Hypothalamus (tissue), 51 donors: Measurements from ENCODE around the gene SNX33.

Experiments
- DNase-seq, 51 donors: peaks; one replicate each; lab custom pipeline; 2025; lab: John Stamatoyannopoulos, UW

SNX33 gene

GRCh38 chr15:75640483-75641178, 7.1 kb upstream of the SNX33 start:
- peak in 5 of 51 donors; percentile 42 to 71 (median 54) for DNase-seq

- DNase-seq: no peak
These were observed 6.6 kb upstream of the SNX33 start for GRCh38 chr15:75641179-75641503.

DNA sequence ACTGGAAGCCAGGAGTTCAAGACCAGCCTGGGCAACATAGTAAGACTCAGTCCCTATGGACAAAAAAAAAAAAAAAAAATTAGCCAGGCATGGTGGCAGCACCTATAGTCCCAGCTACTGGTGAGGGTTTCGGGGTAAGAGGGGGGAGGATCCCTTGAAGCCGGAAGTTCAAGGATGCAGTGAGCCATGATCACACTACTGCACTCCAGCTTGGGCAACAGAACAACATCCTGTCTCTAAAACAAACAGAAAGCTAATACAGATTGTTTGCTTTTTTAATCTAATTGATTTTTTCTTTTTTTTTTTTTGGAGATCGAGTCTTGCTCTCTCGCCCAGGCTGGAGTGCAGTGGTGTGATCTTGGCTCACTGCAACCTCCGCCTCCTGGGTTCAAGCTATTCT, 6.1 kb upstream of the SNX33 start:
- no peak for DNase-seq

- DNase-seq: no peak
These were observed 3.3 kb upstream of the SNX33 start for GRCh38 chr15:75644376-75644775.

GRCh38 chr15:75646112-75646943, 1.4 kb upstream of the SNX33 start:
- DNase-seq: no peak

- DNase-seq: peak in 7 of 51 donors; percentile 36 to 56 (median 51)
These were observed 758 bp upstream of the SNX33 start for GRCh38 chr15:75646944-75647364.

GRCh38 chr15:75648156-75649000, 666 bp downstream of the SNX33 start:
- DNase-seq: peak in 30 of 51 donors; percentile 25 to 74 (median 48)

DNA sequence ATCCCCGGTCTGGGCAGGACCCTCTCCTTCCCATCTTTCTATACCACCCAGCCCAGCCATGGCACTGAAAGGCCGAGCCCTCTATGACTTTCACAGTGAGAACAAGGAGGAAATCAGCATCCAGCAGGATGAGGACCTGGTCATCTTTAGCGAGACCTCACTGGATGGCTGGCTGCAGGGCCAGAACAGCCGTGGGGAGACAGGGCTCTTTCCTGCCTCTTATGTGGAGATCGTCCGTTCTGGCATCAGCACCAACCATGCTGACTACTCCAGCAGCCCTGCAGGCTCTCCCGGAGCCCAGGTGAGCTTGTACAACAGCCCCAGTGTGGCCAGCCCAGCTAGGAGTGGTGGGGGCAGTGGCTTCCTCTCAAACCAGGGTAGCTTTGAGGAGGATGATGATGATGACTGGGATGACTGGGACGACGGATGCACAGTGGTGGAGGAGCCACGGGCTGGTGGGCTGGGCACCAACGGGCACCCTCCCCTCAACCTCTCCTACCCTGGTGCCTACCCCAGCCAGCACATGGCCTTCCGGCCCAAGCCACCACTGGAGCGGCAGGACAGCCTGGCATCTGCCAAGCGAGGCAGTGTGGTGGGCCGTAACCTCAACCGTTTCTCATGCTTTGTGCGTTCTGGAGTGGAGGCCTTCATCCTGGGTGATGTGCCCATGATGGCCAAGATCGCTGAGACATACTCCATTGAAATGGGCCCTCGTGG, 1.5 kb downstream of the SNX33 start:
- DNase-seq: no peak

DNA sequence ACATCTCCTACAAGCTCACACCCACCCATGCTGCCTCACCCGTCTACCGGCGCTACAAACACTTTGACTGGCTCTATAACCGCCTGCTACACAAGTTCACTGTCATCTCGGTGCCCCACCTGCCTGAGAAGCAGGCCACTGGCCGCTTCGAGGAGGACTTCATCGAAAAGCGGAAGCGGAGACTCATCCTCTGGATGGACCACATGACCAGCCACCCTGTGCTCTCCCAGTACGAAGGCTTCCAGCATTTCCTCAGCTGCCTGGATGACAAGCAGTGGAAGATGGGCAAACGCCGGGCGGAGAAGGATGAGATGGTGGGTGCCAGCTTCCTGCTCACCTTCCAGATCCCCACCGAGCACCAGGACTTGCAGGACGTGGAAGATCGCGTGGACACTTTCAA, 2.1 kb downstream of the SNX33 start:
- DNase-seq: no peak

DNA sequence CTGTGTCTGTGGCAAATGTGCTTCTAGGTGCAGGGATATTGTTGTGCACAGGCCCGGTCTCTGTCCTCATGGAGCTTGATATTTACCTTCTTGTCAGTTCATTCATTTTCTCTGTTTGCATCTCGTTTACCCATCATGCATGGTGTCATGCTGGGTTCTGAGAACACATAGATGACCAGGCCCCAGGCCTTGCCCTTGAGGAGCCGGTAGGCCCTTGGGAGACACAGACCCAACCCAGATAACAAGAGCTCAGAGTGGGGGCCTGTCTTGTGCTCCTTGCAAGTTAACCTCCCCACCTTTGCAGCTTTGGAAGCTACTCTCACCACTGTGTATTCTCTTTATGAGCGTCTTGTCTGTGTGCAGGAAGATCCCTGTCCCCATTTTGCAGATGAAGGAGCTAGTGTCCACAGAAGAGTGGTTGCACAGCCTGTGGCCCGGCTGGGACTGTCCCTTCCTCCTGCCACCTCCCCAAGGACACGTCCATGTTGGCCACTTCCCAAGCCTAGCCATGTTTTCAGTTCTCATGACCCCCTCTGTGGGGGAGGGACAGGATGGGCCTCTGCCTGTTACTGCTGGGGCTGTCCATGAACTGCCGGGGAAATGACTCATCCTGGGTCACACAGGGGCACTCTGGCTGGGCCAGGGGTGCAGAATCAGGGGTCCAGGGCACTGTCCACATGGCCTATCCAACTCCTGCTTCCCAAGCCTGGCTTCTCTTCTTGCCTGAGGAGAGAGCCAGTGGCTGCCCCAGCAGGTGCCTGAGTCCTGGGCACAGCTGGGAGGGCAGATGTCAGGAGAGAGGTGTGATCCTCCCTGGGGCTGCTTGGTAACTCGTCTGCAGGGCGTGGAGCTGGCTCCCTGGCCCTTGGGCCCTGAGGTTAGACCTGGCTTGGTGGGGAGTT, 3.4 kb downstream of the SNX33 start:
- DNase-seq: no peak

DNA sequence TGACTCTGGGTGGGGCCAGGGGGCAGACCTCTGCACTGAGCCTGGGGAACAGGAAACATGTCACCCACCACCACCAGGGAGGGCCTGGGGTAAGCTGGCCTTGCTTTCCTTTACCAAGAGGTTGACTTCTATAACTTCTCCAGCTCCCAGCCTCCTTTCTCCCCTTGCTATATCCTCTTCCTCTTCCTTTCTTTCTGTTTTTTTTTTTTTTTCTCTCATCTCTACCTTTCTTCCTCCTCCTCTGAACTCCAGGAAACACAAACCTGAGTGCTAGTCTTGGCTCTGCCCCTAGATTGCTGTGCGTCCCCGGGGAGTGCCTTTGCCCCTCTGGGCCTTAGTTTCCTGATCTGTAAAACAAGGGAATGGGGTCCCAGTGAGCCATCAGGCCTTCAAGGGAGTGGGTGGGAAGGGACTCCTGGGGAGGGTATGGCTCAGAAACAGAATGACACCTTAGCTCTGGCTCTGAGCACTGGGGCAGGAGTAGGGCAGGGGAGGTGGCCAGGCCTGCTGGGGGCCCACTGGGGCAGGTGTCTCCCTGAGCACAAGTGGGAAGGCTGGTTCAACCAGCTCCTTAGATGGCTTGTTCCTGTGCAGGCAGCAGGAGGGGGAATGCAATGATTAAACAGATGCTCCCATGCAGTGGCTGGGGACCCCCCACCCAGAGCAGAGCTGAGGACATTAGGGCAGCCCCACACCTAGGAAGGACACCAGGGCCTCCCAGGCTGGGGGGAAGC, 4.3 kb downstream of the SNX33 start:
- no peak for DNase-seq

GRCh38 chr15:75653347-75653913, 5.7 kb downstream of the SNX33 start:
- no peak for DNase-seq

DNA sequence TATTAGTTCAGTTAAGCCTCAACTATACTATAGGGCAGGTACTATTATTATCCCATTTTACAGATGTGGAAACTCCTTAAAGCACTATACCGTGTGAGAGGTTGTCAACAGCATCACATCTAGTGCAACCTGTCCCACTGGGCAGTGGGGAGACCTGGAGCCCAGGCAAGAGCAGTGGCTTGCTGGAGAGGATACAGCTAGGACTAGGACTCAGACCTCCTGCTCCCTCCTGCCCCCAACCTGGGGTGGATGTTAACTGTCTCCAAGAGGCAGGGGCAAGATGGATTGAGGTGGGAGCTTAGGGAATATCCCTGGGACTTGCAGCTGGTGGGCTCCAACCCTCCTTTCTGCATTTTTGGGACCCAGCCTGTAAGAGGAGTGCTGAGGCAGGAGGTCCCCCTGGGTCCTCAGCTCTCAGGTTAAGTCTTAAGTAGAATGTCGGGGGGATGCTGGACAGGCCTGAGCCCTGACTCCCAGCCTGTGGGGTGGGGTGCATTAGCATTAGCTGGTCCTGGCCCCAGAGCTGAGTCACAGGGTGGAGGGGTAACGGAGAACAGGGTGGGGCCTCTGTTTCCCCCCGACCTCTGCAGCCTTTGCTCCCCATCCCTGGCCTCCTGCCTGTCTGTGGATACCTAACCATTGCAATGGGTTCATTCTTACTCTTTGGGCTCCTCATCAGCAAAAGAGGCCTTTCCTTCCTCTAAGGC, 6.6 kb downstream of the SNX33 start:
- DNase-seq: no peak

GRCh38 chr15:75655931-75656330, 8.2 kb downstream of the SNX33 start:
- no peak for DNase-seq

- DNase-seq: no peak
These were observed 8.6 kb downstream of the SNX33 start for GRCh38 chr15:75656331-75656730.

GRCh38 chr15:75656813-75657212, 9.1 kb downstream of the SNX33 start:
- DNase-seq: no peak

DNA sequence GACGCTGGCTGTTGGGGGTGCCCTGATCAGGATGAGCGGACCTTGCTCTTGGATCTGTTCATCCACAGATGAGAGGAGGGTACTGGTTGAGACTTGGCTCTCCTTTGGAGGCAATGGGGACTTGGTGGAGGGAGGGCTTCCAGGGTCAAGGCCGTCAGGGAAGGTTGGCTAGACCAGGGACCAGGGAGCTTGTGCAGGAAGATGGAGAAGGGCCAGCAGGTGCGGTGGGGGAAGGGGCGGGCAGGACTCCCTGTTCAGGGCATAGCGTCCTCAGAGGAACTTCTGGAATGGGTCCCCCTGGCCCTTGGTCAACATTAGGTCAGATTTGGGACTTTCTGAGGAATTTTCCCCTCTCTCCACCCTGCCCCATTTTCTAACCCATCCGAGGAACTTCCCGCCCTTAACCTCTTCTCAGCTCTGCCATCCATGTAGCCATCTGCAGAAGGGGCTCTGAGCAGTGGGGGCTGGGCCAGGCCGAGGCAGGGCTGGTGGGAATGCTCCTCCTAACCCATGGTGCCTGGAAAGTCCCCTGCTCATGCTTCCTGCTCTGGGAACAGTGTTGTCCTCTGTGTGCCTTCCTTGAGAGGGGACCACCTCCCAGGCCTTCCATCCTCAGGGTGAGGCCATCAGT, 11.5 kb downstream of the SNX33 start:
- no peak for DNase-seq
